Erythroblast (primary cell): Measurements from ENCODE around the gene SCNN1A.

Source experiments
- GATA1 ChIP-seq: IDR thresholded peaks from 2 replicates; pipeline ENCODE4 v1.6.1; 2011; ENCODE audit warnings: low read depth, mild to moderate bottlenecking, control low read depth, low read length, moderate library complexity
- POLR2A ChIP-seq: IDR thresholded peaks from 2 replicates; pipeline ENCODE4 v1.6.1; 2011; ENCODE audit warnings: mild to moderate bottlenecking, low read length

DNA sequence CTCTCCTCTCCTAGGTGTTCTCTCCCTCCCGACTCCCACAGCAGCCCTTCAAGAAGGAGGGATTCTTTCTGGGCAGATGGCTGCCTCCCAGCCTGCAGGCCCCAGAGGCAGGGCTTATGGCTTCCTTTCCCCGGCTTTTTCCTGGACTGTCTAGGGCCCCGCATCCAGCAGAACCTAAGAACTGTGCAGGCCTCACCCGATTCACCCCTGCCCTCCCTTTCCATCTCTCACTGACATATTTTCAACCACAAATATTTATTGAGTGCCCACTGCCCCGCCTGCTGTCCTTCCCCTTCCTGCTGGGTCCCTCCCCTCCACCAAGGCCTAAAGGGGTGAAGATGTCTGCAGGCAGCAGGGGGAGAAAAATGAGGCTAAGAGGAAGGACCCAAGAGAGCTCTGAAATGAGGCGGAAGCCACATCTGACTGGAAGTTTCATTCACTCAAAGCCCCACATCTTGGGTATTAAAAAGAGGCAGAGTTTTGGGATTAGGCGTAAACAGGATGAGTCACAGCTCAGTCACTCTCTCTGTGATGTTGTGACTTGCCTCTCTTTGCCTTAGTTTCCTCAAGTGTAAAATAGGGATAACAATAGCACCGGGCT, 2.9 kb downstream of the SCNN1A start:
- no peak for TF ChIP-seq POLR2A
- no peak for TF ChIP-seq GATA1
